Adipocyte (in vitro differentiated cells): Measurements from ENCODE around the gene OTULIN.

ENCODE experiments used
- DNase-seq: peaks from one replicate; pipeline ENCODE4 v3.0.0-alpha.2; 2015; ENCODE audit warnings: low read depth
- H3K27me3 ChIP-seq: replicated peaks from 2 replicates; pipeline ENCODE4 v1.7.0; 2013; ENCODE audit warnings: mild to moderate bottlenecking, low read length, moderate library complexity; ENCODE audit not compliant: control insufficient read depth, insufficient read depth
- H3K36me3 ChIP-seq: 2 replicates; pipeline ENCODE4 v1.7.0; 2013; ENCODE audit warnings: low read length, mild to moderate bottlenecking, moderate library complexity; ENCODE audit not compliant: control insufficient read depth, insufficient read depth, severe bottlenecking
- H3K4me1 ChIP-seq: 2 replicates; pipeline ENCODE4 v1.7.0; 2013; ENCODE audit warnings: mild to moderate bottlenecking, low read length, moderate library complexity; ENCODE audit not compliant: control insufficient read depth, insufficient read depth
- H3K4me3 ChIP-seq: 2 replicates; pipeline ENCODE4 v1.7.0; 2013; ENCODE audit warnings: mild to moderate bottlenecking, low read length, moderate library complexity
- H3K9ac ChIP-seq: 2 replicates; pipeline ENCODE4 v1.7.0; 2013; ENCODE audit warnings: mild to moderate bottlenecking, low read length, moderate library complexity
- H3K9me3 ChIP-seq: 2 replicates; pipeline ENCODE4 v1.7.0; 2013; ENCODE audit warnings: mild to moderate bottlenecking, low read length, moderate library complexity; ENCODE audit not compliant: control insufficient read depth

Gene OTULIN

DNA sequence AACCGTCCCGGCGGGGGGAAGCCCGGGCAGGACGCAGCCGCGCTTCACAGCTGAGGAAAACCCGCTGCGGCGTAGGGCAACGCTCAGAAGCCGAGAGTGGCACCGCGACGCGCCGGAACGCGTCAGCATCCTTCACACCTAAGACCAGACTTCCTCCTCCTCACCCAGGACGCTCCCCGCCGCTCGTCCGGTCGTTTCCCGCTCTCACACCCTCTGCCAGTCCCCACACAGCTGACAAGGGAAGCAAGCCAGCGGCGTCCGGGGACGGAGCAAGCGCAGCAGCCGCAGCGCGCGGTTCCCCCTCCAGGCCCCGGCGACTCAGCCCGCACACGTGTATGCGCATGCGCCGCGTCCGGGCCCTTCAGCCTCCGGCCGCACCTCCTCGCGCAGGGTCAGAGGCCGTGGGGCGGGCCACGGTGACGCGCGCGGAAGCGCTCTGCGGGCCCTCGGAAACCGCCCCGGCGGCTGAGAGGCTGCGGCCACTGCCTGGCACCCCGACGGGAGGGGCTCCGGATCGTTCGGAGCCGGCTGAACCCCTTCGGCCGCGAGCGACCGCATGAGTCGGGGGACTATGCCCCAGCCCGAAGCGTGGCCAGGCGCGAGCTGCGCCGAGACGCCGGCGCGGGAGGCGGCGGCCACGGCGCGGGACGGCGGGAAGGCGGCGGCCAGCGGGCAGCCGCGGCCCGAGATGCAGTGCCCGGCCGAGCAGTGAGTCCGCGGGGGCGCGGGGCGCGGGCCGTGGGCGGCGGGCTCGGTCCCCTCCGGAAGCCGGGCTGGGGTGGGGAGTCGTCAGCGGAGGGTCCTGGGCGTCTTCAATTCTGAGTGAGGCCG is at the start of gene OTULIN:
OTULIN (plus strand) TSS at position 449 of the 831 bp plus-strand sequence; CDS start at position 557, 108 bp downstream.
- Histone ChIP-seq H3K4me1 (peaks cover 42% of the 10 kb centered on the region), H3K9ac (peak within 1 kb of the TSS; percentile 93), H3K4me3 (peak within 1 kb of the TSS; percentile 93)

DNA sequence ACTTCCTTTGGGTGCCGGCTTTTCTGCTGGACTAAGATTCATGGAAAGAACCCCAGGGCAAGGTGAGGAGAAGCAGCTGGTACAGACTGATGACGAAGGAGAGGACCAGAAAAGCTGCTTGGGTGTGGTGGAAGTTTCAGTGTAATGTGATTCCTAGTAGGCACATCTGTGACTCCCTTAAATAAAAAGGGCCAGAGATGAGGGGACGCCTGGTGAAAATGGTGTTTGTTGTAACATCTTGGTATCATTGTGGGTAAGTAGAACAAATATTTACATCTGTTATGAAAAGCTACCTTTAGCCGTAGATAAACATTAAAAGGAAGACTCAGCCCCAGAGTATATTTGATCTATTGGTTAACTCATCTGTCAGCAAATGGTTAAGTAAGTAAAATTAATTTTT is 49.2 kb upstream of the OTULIN start:
- H3K4me1 ChIP-seq, result no peaks in the 10 kb centered on the region
- H3K36me3 ChIP-seq, result no peaks in the 10 kb centered on the region
- no peaks in the 10 kb centered on the region for H3K27me3 ChIP-seq
- H3K4me3 ChIP-seq, result no peak overlapping the region
- no peak overlapping the region for H3K9ac ChIP-seq
- H3K9me3 ChIP-seq, result no peaks in the 10 kb centered on the region
- DNase-seq, result no peak

More for the DNA sequence above, at the start of gene OTULIN:
- DNase-seq, result peak; percentile 97
- Histone ChIP-seq H3K36me3 (no peaks in the 10 kb centered on the region), H3K9me3 (no peaks in the 10 kb centered on the region), H3K27me3 (no peaks in the 10 kb centered on the region)

DNA sequence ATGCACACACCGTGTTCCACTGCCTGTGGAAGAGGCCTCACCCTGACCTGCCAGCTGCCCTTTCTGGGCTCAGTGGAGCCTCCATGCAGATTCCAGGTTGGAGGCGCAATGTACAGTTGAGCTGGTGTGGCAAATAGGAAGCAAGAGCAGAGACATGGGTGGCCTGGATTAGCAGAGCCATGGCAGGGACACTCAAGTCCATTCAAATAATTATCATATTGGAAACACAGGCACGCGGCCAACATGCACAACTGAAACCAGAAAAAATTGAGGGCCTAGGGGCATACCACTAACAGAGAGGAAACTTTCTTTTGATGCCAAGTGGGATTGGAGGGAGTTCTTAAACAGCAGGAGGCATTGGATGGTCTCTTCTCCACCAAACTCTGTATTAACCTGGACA is 47.1 kb upstream of the OTULIN start:
- Histone ChIP-seq H3K9ac (no peak overlapping the region), H3K4me3 (no peak overlapping the region), H3K4me1 (no peaks in the 10 kb centered on the region), H3K27me3 (no peaks in the 10 kb centered on the region), H3K9me3 (peaks cover 8% of the 10 kb centered on the region), H3K36me3 (no peaks in the 10 kb centered on the region)
- DNase-seq, result no peak

DNA sequence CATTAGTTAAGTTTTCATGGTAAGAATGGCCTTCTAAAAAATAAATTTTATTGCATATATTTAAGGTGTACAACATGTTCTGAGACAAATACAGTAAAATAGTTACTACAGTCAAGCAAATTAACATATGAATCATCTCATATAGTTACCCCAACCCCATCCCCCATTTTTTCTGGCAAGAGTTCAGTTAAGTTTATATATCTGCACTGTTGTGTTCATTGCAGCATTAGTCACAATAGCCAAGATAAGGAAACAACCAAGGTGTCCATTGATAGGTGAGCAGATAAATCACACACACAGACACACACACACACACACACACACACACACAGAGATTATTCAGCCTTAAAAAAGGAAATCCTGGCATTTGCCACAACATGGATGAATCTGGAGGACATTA is 37.2 kb upstream of the OTULIN start:
- no peak for DNase-seq
- H3K27me3 ChIP-seq, result no peaks in the 10 kb centered on the region
- H3K9me3 ChIP-seq, result no peaks in the 10 kb centered on the region
- H3K4me3 ChIP-seq, result no peak overlapping the region
- H3K36me3 ChIP-seq, result no peaks in the 10 kb centered on the region
- H3K9ac ChIP-seq, result no peak overlapping the region
- H3K4me1 ChIP-seq, result no peaks in the 10 kb centered on the region

DNA sequence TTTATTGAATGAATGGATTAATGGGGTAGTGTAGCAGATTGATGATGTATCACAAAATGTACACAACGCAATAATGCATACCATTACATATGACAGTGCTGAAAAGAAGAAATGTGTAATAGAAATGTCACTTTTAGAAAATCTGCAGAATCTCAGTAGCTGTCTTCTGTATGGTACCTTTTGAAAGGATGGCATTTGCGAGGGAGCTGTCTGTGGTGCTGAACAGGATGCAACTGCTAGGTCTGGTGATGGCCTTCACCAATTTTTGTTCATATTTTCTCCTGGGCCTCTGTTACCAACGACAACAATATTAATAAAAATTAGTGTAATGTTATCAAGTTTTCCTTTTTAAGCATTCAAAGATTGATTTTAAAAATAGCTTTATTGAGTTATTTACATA is 36.2 kb upstream of the OTULIN start:
- H3K9ac ChIP-seq, result no peak overlapping the region
- H3K9me3 ChIP-seq, result no peaks in the 10 kb centered on the region
- peaks cover 2% of the 10 kb centered on the region for H3K27me3 ChIP-seq
- H3K36me3 ChIP-seq, result no peaks in the 10 kb centered on the region
- no peak overlapping the region for H3K4me3 ChIP-seq
- peak; percentile 71 for DNase-seq
- H3K4me1 ChIP-seq, result no peaks in the 10 kb centered on the region

DNA sequence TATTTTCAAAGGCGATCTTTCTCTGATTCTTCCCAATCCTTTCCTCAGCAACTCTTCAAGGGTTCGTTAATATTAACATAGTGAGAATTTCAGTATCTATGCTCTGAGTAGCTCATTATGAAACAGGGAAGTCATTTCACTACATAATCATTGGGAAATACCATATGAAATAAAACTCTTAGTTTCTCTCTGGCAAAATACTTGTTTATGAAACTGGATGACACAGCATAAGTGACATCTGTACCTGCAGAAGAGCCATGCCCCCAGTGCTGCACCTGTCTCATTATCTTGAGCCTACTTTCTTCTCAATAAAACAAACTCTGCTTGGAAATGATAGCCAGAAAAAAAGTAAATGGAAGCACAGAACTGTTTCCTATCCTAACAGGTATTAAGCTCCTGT is 33.8 kb upstream of the OTULIN start:
- no peaks in the 10 kb centered on the region for H3K36me3 ChIP-seq
- peaks cover 5% of the 10 kb centered on the region for H3K27me3 ChIP-seq
- no peak overlapping the region for H3K4me3 ChIP-seq
- DNase-seq, result no peak
- no peak overlapping the region for H3K9ac ChIP-seq
- H3K9me3 ChIP-seq, result no peaks in the 10 kb centered on the region
- no peaks in the 10 kb centered on the region for H3K4me1 ChIP-seq

DNA sequence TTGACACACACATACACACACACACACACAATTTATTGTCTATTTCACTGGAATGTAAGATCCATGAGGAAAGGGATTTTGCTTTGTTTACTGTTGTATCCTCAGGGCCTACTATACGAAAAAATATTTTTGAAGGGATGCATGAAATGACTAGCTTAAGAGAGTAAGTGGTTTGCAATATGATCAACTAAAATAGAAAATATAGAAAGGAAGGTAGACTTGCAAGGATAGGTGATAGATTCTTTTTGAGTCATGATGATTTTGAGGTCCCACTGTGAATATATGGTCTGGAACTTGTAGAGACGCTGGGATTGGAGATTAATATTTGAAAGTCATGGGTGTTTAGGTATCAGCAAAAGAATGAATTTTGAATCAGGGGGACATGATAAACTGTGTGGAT is 28.9 kb upstream of the OTULIN start:
- no peaks in the 10 kb centered on the region for H3K9me3 ChIP-seq
- no peak for DNase-seq
- no peak overlapping the region for H3K9ac ChIP-seq
- no peaks in the 10 kb centered on the region for H3K4me1 ChIP-seq
- H3K36me3 ChIP-seq, result no peaks in the 10 kb centered on the region
- H3K27me3 ChIP-seq, result peaks cover 33% of the 10 kb centered on the region
- no peak overlapping the region for H3K4me3 ChIP-seq

DNA sequence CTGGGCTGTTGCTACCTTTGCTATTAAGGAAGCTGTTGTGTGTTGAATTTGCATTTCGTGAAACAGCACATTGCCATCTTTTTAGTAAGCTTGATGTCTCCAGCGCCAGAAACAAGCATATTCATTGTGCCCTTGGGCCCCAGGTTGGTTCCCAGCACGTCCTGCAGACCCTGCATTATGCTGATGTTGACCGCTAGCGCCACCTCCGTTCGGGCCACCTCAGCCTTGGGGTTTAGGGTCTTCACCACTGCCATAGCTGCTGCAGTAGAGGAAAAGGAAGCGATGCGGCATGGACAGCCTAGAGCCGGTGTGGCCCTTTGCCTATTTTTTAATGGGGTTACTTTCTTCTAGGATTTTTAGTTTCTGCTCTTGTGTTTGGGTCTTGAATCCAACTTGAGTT is 23.8 kb upstream of the OTULIN start:
- Histone ChIP-seq H3K4me3 (no peak overlapping the region), H3K9ac (no peak overlapping the region), H3K36me3 (no peaks in the 10 kb centered on the region), H3K4me1 (no peaks in the 10 kb centered on the region), H3K27me3 (peaks cover 29% of the 10 kb centered on the region), H3K9me3 (no peaks in the 10 kb centered on the region)
- no peak for DNase-seq

DNA sequence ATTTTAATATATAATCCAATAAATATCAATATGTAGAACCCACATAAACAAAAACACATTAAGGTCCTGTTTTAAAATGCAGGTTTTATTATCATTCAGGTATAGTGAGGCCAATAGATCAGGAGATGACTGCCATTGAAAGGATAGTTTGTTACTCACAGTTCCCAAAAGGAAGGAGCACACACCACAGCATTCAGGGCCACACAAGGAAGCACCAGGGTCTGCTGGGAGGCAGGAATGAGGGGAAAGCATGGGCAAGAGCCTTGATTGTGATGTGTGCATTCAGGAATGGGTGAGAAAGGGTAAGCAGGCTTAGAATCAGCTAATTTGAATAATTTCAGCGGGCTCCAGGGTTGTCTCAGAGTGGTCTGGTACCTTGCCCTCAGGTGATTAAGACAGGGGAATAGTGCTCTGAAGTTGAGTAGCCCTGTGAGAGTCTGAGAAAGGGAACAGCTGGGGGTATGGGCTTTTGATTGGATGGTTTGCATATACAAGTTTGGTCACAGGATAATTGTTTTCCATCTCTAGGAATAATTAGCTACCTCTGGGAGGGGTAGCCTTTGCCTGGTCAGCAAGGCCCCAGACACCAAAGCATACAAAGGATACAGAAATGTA is 19.8 kb upstream of the OTULIN start:
- Histone ChIP-seq H3K9me3 (no peaks in the 10 kb centered on the region), H3K4me1 (no peaks in the 10 kb centered on the region), H3K36me3 (no peaks in the 10 kb centered on the region), H3K9ac (no peak overlapping the region), H3K27me3 (peaks cover 20% of the 10 kb centered on the region), H3K4me3 (no peak overlapping the region)
- no peak for DNase-seq

DNA sequence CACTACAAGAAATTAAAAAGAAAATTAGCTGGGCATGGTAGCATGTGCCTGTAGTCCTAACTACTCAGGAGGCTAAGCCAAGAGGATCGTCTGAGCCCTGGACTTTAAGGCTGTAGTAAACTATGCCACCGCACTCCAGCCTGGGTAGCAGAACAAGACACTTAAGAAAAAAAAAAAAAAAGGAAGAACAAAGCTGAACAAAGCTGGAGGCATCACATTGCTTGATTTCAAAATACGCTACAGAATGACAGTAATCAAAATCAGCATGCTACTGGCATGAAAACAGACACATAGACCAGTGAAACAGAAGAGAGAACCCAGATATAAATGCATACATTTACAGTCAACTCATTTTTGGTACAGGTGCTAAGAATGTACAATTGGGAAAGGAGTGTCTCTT is 14.5 kb upstream of the OTULIN start:
- Histone ChIP-seq H3K27me3 (peaks cover 10% of the 10 kb centered on the region), H3K36me3 (no peaks in the 10 kb centered on the region), H3K9me3 (no peaks in the 10 kb centered on the region), H3K4me3 (no peak overlapping the region), H3K9ac (no peak overlapping the region), H3K4me1 (no peaks in the 10 kb centered on the region)
- DNase-seq, result no peak

DNA sequence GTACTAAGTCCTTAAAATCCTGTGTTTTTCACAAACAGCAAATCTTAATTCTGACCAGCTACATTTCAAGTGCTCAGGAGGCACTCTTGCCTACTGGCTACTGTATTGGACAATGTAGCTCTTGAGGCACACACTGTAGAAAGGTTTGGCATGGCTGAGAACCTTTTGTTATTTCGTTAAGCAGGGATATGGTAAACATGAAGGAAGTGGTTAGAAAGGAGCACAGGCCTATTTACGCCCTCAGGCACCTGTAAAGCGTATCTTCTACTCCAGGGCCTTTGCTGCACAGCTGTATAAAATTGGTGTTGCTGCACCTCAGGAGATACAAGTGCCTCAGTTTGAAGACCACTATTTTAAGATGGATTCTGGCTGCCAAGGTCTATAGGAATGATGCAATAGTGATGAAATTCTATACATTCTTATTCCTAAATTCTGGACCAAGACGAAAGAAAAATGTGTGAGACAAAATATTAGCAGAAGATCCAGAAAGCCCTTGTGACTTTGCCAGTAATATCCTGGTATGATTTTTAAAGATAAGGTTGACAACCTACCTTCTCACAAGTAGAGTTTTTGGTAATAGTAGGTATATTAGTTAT is 9.3 kb upstream of the OTULIN start:
- H3K27me3 ChIP-seq, result no peaks in the 10 kb centered on the region
- peaks cover 6% of the 10 kb centered on the region for H3K4me1 ChIP-seq
- H3K4me3 ChIP-seq, result no peak overlapping the region
- H3K9ac ChIP-seq, result no peak overlapping the region
- no peaks in the 10 kb centered on the region for H3K36me3 ChIP-seq
- DNase-seq, result no peak
- H3K9me3 ChIP-seq, result no peaks in the 10 kb centered on the region
